PFSK-1 (cell line): ENCODE results near the gene PROK2.

Experiments
- POLR2AphosphoS5 ChIP-seq: IDR thresholded peaks from 2 replicates; pipeline ENCODE4 v1.6.1; 2012; ENCODE audit warnings: low read depth, mild to moderate bottlenecking, control low read depth, low read length, moderate library complexity
- SIN3A ChIP-seq: IDR thresholded peaks from 2 replicates; pipeline ENCODE4 v1.6.1; 2012; ENCODE audit warnings: mild to moderate bottlenecking, low read length, moderate library complexity, borderline replicate concordance; ENCODE audit not compliant: insufficient read depth
- TAF1 ChIP-seq: IDR thresholded peaks from 2 replicates; pipeline ENCODE4 v1.6.1; 2012; ENCODE audit warnings: low read length, control low read depth, borderline replicate concordance; ENCODE audit not compliant: insufficient read depth

DNA sequence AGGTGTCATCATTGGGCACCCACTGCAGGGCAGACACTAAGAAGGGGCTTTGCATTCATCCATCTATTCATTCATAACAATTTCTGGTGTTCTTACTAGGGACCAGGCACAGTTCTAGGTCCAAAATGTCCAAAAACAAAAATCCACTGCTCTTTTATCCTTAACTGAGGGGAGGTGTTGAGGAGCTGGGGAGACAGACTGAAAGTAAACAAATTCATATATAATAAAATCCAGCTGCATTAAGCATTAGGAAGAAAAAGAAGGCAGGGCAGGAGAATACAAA lies 60.8 kb downstream of the PROK2 start:
- TF ChIP-seq TAF1 = no peak
- no peak for TF ChIP-seq POLR2AphosphoS5
- no peak for TF ChIP-seq SIN3A
